Vagina (tissue), 2 donors: ENCODE data around the gene DIAPH3.

Source experiments
- CTCF ChIP-seq, 3 experiments: fragments of 450-650 bp in 2 of 3; fragments of 200-600 bp in 1 of 3; sonication (generic) in 1 of 3; IDR thresholded peaks; one replicate each; pipeline ENCODE4 v1.5.1; 2017 to 2019; ENCODE audit warnings: antibody characterized with exemption in 3 of 3, mild to moderate bottlenecking in 2 of 3, moderate library complexity in 2 of 3
- POLR2A ChIP-seq, 2 donors: fragments of 450-650 bp; IDR thresholded peaks; one replicate each; pipeline ENCODE4 v1.6.1; 2017; ENCODE audit warnings: antibody characterized with exemption in 2 of 2, mild to moderate bottlenecking in 2 of 2, moderate library complexity in 2 of 2
- POLR2AphosphoS5 ChIP-seq, 2 donors: sonication (generic); formaldehyde crosslinking; IDR thresholded peaks; one replicate each; pipeline ENCODE4 v1.9.0; 2017; ENCODE audit warnings: antibody characterized with exemption in 2 of 2, mild to moderate bottlenecking in 2 of 2, low read depth in 1 of 2; ENCODE audit not compliant: insufficient read depth in 1 of 2

GRCh38 chr13:59696271-59696670 lies 467.5 kb downstream of the DIAPH3 start:
- TF ChIP-seq POLR2A (IDR thresholded peaks at IDR 0.05) (no peak), CTCF (IDR thresholded peaks at IDR 0.05) (no peak), POLR2AphosphoS5 (IDR thresholded peaks at IDR 0.05; ENCODE audit: insufficient read depth in 1 of 2, low read depth in 1 of 2) (no peak)
